ENCODE data around the gene ANGPTL2. TPM values are rescaled to one million over a fixed set of nuclear protein-coding genes. Genes with fewer than 3 reads are reported as not detected.

Gene ANGPTL2
- total RNA-seq, 4 donors from 2014 or later: 29.5 to 57.0 (median 41.3) TPM

GRCh38 chr9:127168756-127169574, 46.5 kb upstream of the ANGPTL2 start:
- no peak for DNase-seq (ENCODE audit: extremely low spot score)

GRCh38 chr9:127167560-127168326, 45.3 kb upstream of the ANGPTL2 start:
- TF ChIP-seq POLR2A (IDR thresholded peaks at IDR 0.05; ENCODE audit: low read depth): no peak
- no peak for TF ChIP-seq EP300 (IDR thresholded peaks at IDR 0.05)
- TF ChIP-seq CTCF (IDR thresholded peaks at IDR 0.05): no peak
- TF ChIP-seq POLR2AphosphoS5 (IDR thresholded peaks at IDR 0.05): no peak
- H3K27me3 ChIP-seq: no peaks in the 10 kb centered on the region
- H3K4me3 ChIP-seq: no peak overlapping the region
- H3K4me1 ChIP-seq: peaks cover 7 to 19% (median 12%) of the 10 kb centered on the region in 4 donors
- no peak overlapping the region for H3K27ac ChIP-seq (replicated peaks in 1 of 4)
- intact Hi-C loops (cut with DNase I): no loop called here
- no peaks in the 10 kb centered on the region for H3K9me3 ChIP-seq
- WGBS: 99% methylated on average over 11 of the region's 11 CpGs
- H3K36me3 ChIP-seq: peaks cover 0 to 14% (median 2%) of the 10 kb centered on the region in 4 donors
- no peak for DNase-seq (ENCODE audit: extremely low spot score)

More at GRCh38 chr9:127168756-127169574, 46.5 kb upstream of the ANGPTL2 start:
- Histone ChIP-seq H3K36me3 (peaks cover 0 to 14% (median 2%) of the 10 kb centered on the region in 4 donors), H3K4me1 (peaks cover 3 to 10% (median 6%) of the 10 kb centered on the region in 4 donors), H3K4me3 (no peak overlapping the region), H3K27me3 (no peaks in the 10 kb centered on the region), H3K9me3 (no peaks in the 10 kb centered on the region), H3K27ac (replicated peaks in 1 of 4) (no peak overlapping the region)
- intact Hi-C loops (cut with DNase I): no loop called here
- TF ChIP-seq POLR2A (IDR thresholded peaks at IDR 0.05; ENCODE audit: low read depth): no peak
- no peak for TF ChIP-seq POLR2AphosphoS5 (IDR thresholded peaks at IDR 0.05)
- TF ChIP-seq CTCF (IDR thresholded peaks at IDR 0.05): no peak
- TF ChIP-seq EP300 (IDR thresholded peaks at IDR 0.05): no peak
- WGBS: 97% methylated on average over 9 of the region's 10 CpGs

GRCh38 chr9:127166651-127167524, 44.5 kb upstream of the ANGPTL2 start:
- Histone ChIP-seq H3K4me3 (no peak overlapping the region), H3K27me3 (no peaks in the 10 kb centered on the region), H3K4me1 (peaks cover 3 to 18% (median 14%) of the 10 kb centered on the region in 4 donors), H3K9me3 (no peaks in the 10 kb centered on the region), H3K27ac (replicated peaks in 1 of 4) (no peak overlapping the region), H3K36me3 (peaks cover 0 to 14% (median 2%) of the 10 kb centered on the region in 4 donors)
- peak; percentile 66 for DNase-seq (ENCODE audit: extremely low spot score)
- 82% methylated on average over 12 of the region's 12 CpGs for WGBS
- TF ChIP-seq CTCF (IDR thresholded peaks at IDR 0.05) (no peak), POLR2A (IDR thresholded peaks at IDR 0.05; ENCODE audit: low read depth) (no peak), EP300 (IDR thresholded peaks at IDR 0.05) (no peak), POLR2AphosphoS5 (IDR thresholded peaks at IDR 0.05) (no peak)
- intact Hi-C loops (cut with DNase I): no loop called here

GRCh38 chr9:127166111-127166510, 43.7 kb upstream of the ANGPTL2 start:
- 92% methylated on average over 5 of the region's 5 CpGs for WGBS
- Histone ChIP-seq H3K4me3 (no peak overlapping the region), H3K9me3 (no peaks in the 10 kb centered on the region), H3K27me3 (no peaks in the 10 kb centered on the region), H3K4me1 (peaks cover 0 to 18% (median 13%) of the 10 kb centered on the region in 4 donors), H3K27ac (replicated peaks in 1 of 4) (no peak overlapping the region), H3K36me3 (peaks cover 0 to 14% (median 2%) of the 10 kb centered on the region in 4 donors)
- TF ChIP-seq POLR2A (IDR thresholded peaks at IDR 0.05; ENCODE audit: low read depth) (no peak), CTCF (IDR thresholded peaks at IDR 0.05) (no peak), EP300 (IDR thresholded peaks at IDR 0.05) (no peak), POLR2AphosphoS5 (IDR thresholded peaks at IDR 0.05) (no peak)
- intact Hi-C loops (cut with DNase I): no loop called here
- DNase-seq (ENCODE audit: extremely low spot score): no peak

Measured in esophagus muscularis mucosa (tissue), 4 donors.